ENCODE results near the gene PDGFB. TPM values are rescaled to one million over a fixed set of nuclear protein-coding genes. Genes with fewer than 3 reads are reported as not detected.

PDGFB gene
- total and polyA plus RNA-seq, 7 donors = 1.4 to 9.6 (median 5.5) TPM

- no peaks in the 10 kb centered on the region for H3K36me3 ChIP-seq
- no peak overlapping the region for H3K4me3 ChIP-seq
- no peak overlapping the region for H3K27ac ChIP-seq
- intact Hi-C loops (cut with DNase I) = no loop called here
- 76 to 86% methylated on average over 7 of the region's 7 CpGs for WGBS, 2 donors
- H3K4me1 ChIP-seq = no peaks in the 10 kb centered on the region
- H3K9me3 ChIP-seq = no peaks in the 10 kb centered on the region
- H3K27me3 ChIP-seq = no peaks in the 10 kb centered on the region
- DNase-seq = no peak
- TF ChIP-seq EP300 (IDR thresholded peaks at IDR 0.05) (no peak), POLR2A (IDR thresholded peaks at IDR 0.05) (no peak), POLR2AphosphoS5 (IDR thresholded peaks at IDR 0.05) (no peak)
- TF ChIP-seq, protein P1, sequence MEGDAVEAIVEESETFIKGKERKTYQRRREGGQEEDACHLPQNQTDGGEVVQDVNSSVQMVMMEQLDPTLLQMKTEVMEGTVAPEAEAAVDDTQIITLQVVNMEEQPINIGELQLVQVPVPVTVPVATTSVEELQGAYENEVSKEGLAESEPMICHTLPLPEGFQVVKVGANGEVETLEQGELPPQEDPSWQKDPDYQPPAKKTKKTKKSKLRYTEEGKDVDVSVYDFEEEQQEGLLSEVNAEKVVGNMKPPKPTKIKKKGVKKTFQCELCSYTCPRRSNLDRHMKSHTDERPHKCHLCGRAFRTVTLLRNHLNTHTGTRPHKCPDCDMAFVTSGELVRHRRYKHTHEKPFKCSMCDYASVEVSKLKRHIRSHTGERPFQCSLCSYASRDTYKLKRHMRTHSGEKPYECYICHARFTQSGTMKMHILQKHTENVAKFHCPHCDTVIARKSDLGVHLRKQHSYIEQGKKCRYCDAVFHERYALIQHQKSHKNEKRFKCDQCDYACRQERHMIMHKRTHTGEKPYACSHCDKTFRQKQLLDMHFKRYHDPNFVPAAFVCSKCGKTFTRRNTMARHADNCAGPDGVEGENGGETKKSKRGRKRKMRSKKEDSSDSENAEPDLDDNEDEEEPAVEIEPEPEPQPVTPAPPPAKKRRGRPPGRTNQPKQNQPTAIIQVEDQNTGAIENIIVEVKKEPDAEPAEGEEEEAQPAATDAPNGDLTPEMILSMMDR (IDR thresholded peaks at IDR 0.05) = no peak
These were observed 23.9 kb upstream of the PDGFB start for GRCh38 chr22:39268645-39269044.

- Histone ChIP-seq H3K27ac (no peak overlapping the region), H3K4me1 (no peaks in the 10 kb centered on the region), H3K36me3 (no peaks in the 10 kb centered on the region), H3K4me3 (no peak overlapping the region), H3K9me3 (no peaks in the 10 kb centered on the region), H3K27me3 (no peaks in the 10 kb centered on the region)
- TF ChIP-seq, protein P1 (IDR thresholded peaks at IDR 0.05) = no peak
- TF ChIP-seq EP300 (IDR thresholded peaks at IDR 0.05) (no peak), POLR2A (IDR thresholded peaks at IDR 0.05) (no peak), POLR2AphosphoS5 (IDR thresholded peaks at IDR 0.05) (no peak)
- DNase-seq = no peak
- WGBS, 2 donors = 91 to 94% methylated on average over 8 of the region's 8 CpGs
- intact Hi-C loops (cut with DNase I) = no loop called here
These were observed 23.2 kb upstream of the PDGFB start for GRCh38 chr22:39267974-39268373.

GRCh38 chr22:39266398-39267030, 21.7 kb upstream of the PDGFB start:
- Histone ChIP-seq H3K4me1 (no peaks in the 10 kb centered on the region), H3K27ac (peak overlapping the region in 3 of 4 donors; percentile 14 to 48 (median 27)), H3K36me3 (no peaks in the 10 kb centered on the region), H3K9me3 (peaks cover 0 to 4% (median 3%) of the 10 kb centered on the region in 4 donors), H3K4me3 (no peak overlapping the region), H3K27me3 (no peaks in the 10 kb centered on the region)
- DNase-seq = no peak
- 64 to 68% methylated on average over 12 of the region's 12 CpGs for WGBS, 2 donors
- TF ChIP-seq, protein P1 (IDR thresholded peaks at IDR 0.05) = no peak
- TF ChIP-seq EP300 (IDR thresholded peaks at IDR 0.05) (peak in 2 of 4 donors; percentile 22 to 40), POLR2A (IDR thresholded peaks at IDR 0.05) (no peak), POLR2AphosphoS5 (IDR thresholded peaks at IDR 0.05) (peak in 1 of 4 donors; percentile 14)
- intact Hi-C loops (cut with DNase I) = no loop called here

GRCh38 chr22:39265143-39265886, 20.5 kb upstream of the PDGFB start:
- Histone ChIP-seq H3K36me3 (no peaks in the 10 kb centered on the region), H3K27me3 (no peaks in the 10 kb centered on the region), H3K4me1 (no peaks in the 10 kb centered on the region), H3K27ac (peak overlapping the region in 1 of 4 donors; percentile 34), H3K9me3 (peaks cover 0 to 10% (median 5%) of the 10 kb centered on the region in 4 donors), H3K4me3 (no peak overlapping the region)
- DNase-seq = no peak
- intact Hi-C loops (cut with DNase I) = no loop called here
- TF ChIP-seq POLR2AphosphoS5 (IDR thresholded peaks at IDR 0.05) (no peak), POLR2A (IDR thresholded peaks at IDR 0.05) (no peak)
- TF ChIP-seq, protein P1 (IDR thresholded peaks at IDR 0.05) = no peak
- WGBS, 2 donors = 91 to 92% methylated on average over 23 of the region's 23 CpGs

Measured in sigmoid colon (tissue), 7 donors.